Measurements from ENCODE around the gene COX5B.
"Not testable (repeated sequence)": the region's sequence is repeated elsewhere in the genome, so short reads cannot be mapped to it uniquely, and the experiment has no call there.

COX5B gene

GRCh38 chr2:97673182-97673914 is 27.5 kb downstream of the COX5B start:
- no peak for DNase-seq (ENCODE audit: low read depth)

GRCh38 chr2:97673915-97674283 is 28.0 kb downstream of the COX5B start:
- no peak for DNase-seq (ENCODE audit: low read depth)

- no peak for DNase-seq (ENCODE audit: low read depth)
Measured at GRCh38 chr2:97675430-97676113, 29.7 kb downstream of the COX5B start.

- no peak for DNase-seq (ENCODE audit: low read depth)
Measured at GRCh38 chr2:97676620-97677019, 30.8 kb downstream of the COX5B start.

GRCh38 chr2:97677480-97677879 is 31.6 kb downstream of the COX5B start:
- no peak for DNase-seq (ENCODE audit: low read depth)

GRCh38 chr2:97678298-97678697 is 32.4 kb downstream of the COX5B start:
- DNase-seq (ENCODE audit: low read depth), result no peak

GRCh38 chr2:97687235-97687634 is 41.4 kb downstream of the COX5B start:
- DNase-seq (ENCODE audit: low read depth), result not testable (repeated sequence)

GRCh38 chr2:97688062-97688827 is 42.4 kb downstream of the COX5B start:
- no peak for DNase-seq (ENCODE audit: low read depth)

GRCh38 chr2:97691166-97691565 is 45.3 kb downstream of the COX5B start:
- DNase-seq (ENCODE audit: low read depth), result no peak

- DNase-seq (ENCODE audit: low read depth), result no peak
Measured at GRCh38 chr2:97693476-97693875, 47.6 kb downstream of the COX5B start.

GRCh38 chr2:97695744-97696143 is 49.9 kb downstream of the COX5B start:
- DNase-seq (ENCODE audit: low read depth), result no peak

- peak; percentile 99 for DNase-seq (ENCODE audit: low read depth)
Measured at GRCh38 chr2:97697252-97698235, 51.7 kb downstream of the COX5B start.
